HepG2 (cell line): Measurements from ENCODE around the gene TXNDC12. TPM values are rescaled to one million over a fixed set of nuclear protein-coding genes. Genes with fewer than 3 reads are reported as not detected.
A peak's percentile ranks its signal among the peaks of the same experiment; 100 is the strongest.

Experiments used
- DMAP1 ChIP-seq: IDR thresholded peaks from 2 replicates; pipeline ENCODE4 v1.6.1; 2016
- HINFP ChIP-seq: sonication (generic); formaldehyde crosslinking; IDR thresholded peaks from 2 replicates; pipeline ENCODE4 v1.4.0; 2020; ENCODE audit warnings: low read depth, mild to moderate bottlenecking, missing genetic modification reagents
- HNRNPLL ChIP-seq: fragments of 200-400 bp; formaldehyde crosslinking; IDR thresholded peaks from 2 replicates; pipeline ENCODE4 v1.6.1; 2017; ENCODE audit warnings: mild to moderate bottlenecking, low read depth, low read length; ENCODE audit not compliant: poor library complexity, severe bottlenecking
- IKZF4 ChIP-seq: sonication (generic); formaldehyde crosslinking; IDR thresholded peaks from 2 replicates; pipeline ENCODE4 v1.5.1; 2020; ENCODE audit warnings: borderline replicate concordance, mild to moderate bottlenecking, low read depth, missing genetic modification reagents; ENCODE audit errors: not compliant biosample characterization
- KLF16 ChIP-seq, 2 experiments: sonication (generic) in 1 of 2; formaldehyde crosslinking in 1 of 2; IDR thresholded peaks; 2 replicates each; pipeline versions ENCODE4 v1.6.1 to v1.8.0; 2016 to 2023; ENCODE audit warnings: missing genetic modification reagents in 2 of 2, missing compliant biosample characterization in 1 of 2
- KMT2A ChIP-seq: sonication (generic); formaldehyde crosslinking; IDR thresholded peaks from 2 replicates; pipeline ENCODE4 v1.4.0; 2020; ENCODE audit warnings: missing genetic modification reagents
- MYC ChIP-seq: sonication (generic); formaldehyde crosslinking; IDR thresholded peaks from 2 replicates; pipeline ENCODE4 v1.9.0; 2021; ENCODE audit warnings: missing genetic modification reagents, borderline replicate concordance
- NFYC ChIP-seq: IDR thresholded peaks from 2 replicates; pipeline ENCODE4 v1.6.1; 2016; ENCODE audit warnings: missing genetic modification reagents, missing compliant biosample characterization
- RBM39 ChIP-seq: fragments of 200-400 bp; formaldehyde crosslinking; IDR thresholded peaks from one replicate; pipeline ENCODE4 v1.6.1; 2018; ENCODE audit warnings: antibody characterized with exemption, mild to moderate bottlenecking, low read depth, low read length; ENCODE audit not compliant: poor library complexity, severe bottlenecking
- RXRA ChIP-seq: sonication (generic); formaldehyde crosslinking; IDR thresholded peaks from 2 replicates; pipeline ENCODE4 v1.5.1; 2020; ENCODE audit warnings: missing genetic modification reagents
- TOPORS ChIP-seq: sonication (generic); formaldehyde crosslinking; IDR thresholded peaks from 2 replicates; pipeline ENCODE4 v1.8.0; 2023; ENCODE audit warnings: mild to moderate bottlenecking, missing genetic modification reagents
- ZFY ChIP-seq: sonication (generic); formaldehyde crosslinking; IDR thresholded peaks from 2 replicates; pipeline ENCODE4 v1.4.0; 2020; ENCODE audit warnings: missing genetic modification reagents
- ZNF574 ChIP-seq: sonication (generic); formaldehyde crosslinking; IDR thresholded peaks from 2 replicates; pipeline ENCODE4 v1.4.0; 2020; ENCODE audit warnings: missing genetic modification reagents
- ZNF616 ChIP-seq: sonication (generic); formaldehyde crosslinking; IDR thresholded peaks from 2 replicates; pipeline ENCODE4 v1.5.0; 2020; ENCODE audit warnings: low read depth, mild to moderate bottlenecking, missing genetic modification reagents
- polyA plus RNA-seq, 8 experiments: library from polyadenylated mRNA; depleted of rRNA in 3 of 8; stranded (reverse) in 7 of 8; unstranded in 1 of 8; fragments of >200 nt; fragmentation: Illumina TruSeq in 4 of 8; extraction: Trizol in 4 of 8; gene quantifications; 2 replicates each; pipeline versions ENCODE4 v1.2.1 to v1.2.3, GENCODE V29; 2011 to 2016; ENCODE audit warnings: low read depth in 4 of 8, missing spikeins in 1 of 8, mixed read lengths in 1 of 8; ENCODE audit not compliant: insufficient read depth in 1 of 8
- total RNA-seq, 5 experiments: library from RNA; depleted of rRNA; stranded (reverse); fragments of >200 nt; fragmentation: Illumina TruSeq; extraction: Trizol; gene quantifications; 2 replicates each; pipeline ENCODE4 v1.2.3, GENCODE V29; 2016; ENCODE audit warnings: low read depth in 1 of 5
- TF ChIP-seq, protein P1 (sequence below): sonication (generic); formaldehyde crosslinking; IDR thresholded peaks from 2 replicates; pipeline ENCODE4 v1.4.0; 2020; ENCODE audit warnings: mild to moderate bottlenecking, missing genetic modification reagents, borderline replicate concordance
- TF ChIP-seq, protein P2 (sequence below): sonication (generic); formaldehyde crosslinking; IDR thresholded peaks from 2 replicates; pipeline ENCODE4 v1.4.0; 2020; ENCODE audit warnings: missing genetic modification reagents

Gene TXNDC12
- total and polyA plus RNA-seq, 2 of the 13 experiments (the other 11 are each of a cell fraction or from before 2014, with no cell fraction given) = 65.6 to 67.2 TPM

DNA sequence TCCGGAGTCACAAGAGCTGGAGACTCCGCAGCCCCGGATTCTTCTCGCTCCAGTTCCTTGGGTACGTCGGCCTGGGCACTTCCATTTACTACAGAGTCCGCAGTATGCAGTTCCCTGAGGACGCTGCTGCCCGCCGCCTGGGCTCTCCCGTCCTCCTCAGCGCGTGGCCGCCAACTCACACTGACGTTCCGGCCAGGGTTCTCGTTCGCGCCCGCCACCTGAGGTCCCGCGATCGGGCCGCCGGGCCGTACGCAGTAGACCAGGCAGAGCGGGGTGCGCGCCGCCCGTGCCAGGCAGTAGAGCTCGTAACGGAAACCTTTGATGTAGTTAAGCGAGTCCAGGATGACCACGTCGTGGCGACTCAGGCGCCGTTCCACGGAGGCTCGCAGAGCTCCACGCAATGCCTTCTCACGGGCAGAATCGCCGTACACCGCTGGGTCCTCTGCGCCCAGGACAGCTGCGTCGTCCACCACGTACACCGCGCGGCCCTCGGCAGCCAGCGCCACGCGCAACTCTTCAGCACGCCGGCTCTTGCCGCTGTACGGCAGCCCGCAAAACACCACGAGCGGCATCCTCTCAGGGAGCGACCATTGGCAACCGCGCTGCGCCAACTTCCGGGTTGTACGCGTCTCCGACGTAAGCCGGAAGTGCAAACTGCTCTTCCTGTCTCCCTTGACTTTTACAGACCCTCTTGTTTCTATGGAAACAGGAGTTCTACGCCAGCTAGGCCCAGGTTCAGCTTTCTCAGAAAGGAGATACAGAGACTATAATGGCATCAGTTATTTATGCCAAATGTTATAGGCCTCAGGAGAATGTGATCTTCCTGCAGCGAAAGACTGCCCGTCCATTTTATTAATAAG is 21.6 kb downstream of the TXNDC12 start, which contains the start of gene KTI12 (continued):
- TF ChIP-seq HINFP (CRISPR knock-in tag) = 0 out of 2 replicates have a peak, but pooled peaks have one; percentile 44
- peak; percentile 14 to 69; a peak in 1 of 4 replicates for TF ChIP-seq KLF16 (CRISPR knock-in tag; IDR thresholded peaks at IDR 0.05)
- TF ChIP-seq, protein P1, sequence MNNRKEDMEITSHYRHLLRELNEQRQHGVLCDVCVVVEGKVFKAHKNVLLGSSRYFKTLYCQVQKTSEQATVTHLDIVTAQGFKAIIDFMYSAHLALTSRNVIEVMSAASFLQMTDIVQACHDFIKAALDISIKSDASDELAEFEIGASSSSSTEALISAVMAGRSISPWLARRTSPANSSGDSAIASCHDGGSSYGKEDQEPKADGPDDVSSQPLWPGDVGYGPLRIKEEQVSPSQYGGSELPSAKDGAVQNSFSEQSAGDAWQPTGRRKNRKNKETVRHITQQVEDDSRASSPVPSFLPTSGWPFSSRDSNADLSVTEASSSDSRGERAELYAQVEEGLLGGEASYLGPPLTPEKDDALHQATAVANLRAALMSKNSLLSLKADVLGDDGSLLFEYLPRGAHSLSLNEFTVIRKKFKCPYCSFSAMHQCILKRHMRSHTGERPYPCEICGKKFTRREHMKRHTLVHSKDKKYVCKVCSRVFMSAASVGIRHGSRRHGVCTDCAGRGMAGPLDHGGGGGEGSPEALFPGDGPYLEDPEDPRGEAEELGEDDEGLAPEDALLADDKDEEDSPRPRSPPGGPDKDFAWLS (CRISPR knock-in tag) = peak; percentile 83; the same call in 1 of the 2 replicates
- peak; percentile 81 for TF ChIP-seq MYC
- TF ChIP-seq DMAP1 = peak; percentile 84
- TF ChIP-seq ZNF574 = peak; percentile 83
- TF ChIP-seq RXRA (CRISPR knock-in tag) = peak; percentile 51
- TF ChIP-seq RBM39 = peak; percentile 70
- TF ChIP-seq HNRNPLL = peak; percentile 69
- TF ChIP-seq ZFY (CRISPR knock-in tag) = peak; percentile 78
- TF ChIP-seq TOPORS (CRISPR knock-in tag) = peak; percentile 91
- peak; percentile 43; the same call in 1 of the 2 replicates for TF ChIP-seq NFYC (CRISPR knock-in tag)
- TF ChIP-seq KMT2A (CRISPR knock-in tag) = peak; percentile 99
- no peak for TF ChIP-seq IKZF4 (CRISPR knock-in tag)
- TF ChIP-seq ZNF616 (CRISPR knock-in tag) = no peak
- TF ChIP-seq, protein P2, sequence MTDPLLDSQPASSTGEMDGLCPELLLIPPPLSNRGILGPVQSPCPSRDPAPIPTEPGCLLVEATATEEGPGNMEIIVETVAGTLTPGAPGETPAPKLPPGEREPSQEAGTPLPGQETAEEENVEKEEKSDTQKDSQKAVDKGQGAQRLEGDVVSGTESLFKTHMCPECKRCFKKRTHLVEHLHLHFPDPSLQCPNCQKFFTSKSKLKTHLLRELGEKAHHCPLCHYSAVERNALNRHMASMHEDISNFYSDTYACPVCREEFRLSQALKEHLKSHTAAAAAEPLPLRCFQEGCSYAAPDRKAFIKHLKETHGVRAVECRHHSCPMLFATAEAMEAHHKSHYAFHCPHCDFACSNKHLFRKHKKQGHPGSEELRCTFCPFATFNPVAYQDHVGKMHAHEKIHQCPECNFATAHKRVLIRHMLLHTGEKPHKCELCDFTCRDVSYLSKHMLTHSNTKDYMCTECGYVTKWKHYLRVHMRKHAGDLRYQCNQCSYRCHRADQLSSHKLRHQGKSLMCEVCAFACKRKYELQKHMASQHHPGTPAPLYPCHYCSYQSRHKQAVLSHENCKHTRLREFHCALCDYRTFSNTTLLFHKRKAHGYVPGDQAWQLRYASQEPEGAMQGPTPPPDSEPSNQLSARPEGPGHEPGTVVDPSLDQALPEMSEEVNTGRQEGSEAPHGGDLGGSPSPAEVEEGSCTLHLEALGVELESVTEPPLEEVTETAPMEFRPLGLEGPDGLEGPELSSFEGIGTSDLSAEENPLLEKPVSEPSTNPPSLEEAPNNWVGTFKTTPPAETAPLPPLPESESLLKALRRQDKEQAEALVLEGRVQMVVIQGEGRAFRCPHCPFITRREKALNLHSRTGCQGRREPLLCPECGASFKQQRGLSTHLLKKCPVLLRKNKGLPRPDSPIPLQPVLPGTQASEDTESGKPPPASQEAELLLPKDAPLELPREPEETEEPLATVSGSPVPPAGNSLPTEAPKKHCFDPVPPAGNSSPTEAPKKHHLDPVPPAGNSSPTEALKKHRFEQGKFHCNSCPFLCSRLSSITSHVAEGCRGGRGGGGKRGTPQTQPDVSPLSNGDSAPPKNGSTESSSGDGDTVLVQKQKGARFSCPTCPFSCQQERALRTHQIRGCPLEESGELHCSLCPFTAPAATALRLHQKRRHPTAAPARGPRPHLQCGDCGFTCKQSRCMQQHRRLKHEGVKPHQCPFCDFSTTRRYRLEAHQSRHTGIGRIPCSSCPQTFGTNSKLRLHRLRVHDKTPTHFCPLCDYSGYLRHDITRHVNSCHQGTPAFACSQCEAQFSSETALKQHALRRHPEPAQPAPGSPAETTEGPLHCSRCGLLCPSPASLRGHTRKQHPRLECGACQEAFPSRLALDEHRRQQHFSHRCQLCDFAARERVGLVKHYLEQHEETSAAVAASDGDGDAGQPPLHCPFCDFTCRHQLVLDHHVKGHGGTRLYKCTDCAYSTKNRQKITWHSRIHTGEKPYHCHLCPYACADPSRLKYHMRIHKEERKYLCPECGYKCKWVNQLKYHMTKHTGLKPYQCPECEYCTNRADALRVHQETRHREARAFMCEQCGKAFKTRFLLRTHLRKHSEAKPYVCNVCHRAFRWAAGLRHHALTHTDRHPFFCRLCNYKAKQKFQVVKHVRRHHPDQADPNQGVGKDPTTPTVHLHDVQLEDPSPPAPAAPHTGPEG (CRISPR knock-in tag) = peak; percentile 35; the same call in 1 of the 2 replicates
